ENCODE data around the gene C4orf51.

The C4orf51 gene

GRCh38 chr4:145694929-145695328 is 15.0 kb downstream of the C4orf51 start:
- Histone ChIP-seq H3K36me3 (no peaks in the 10 kb centered on the region), H3K4me1 (ENCODE audit: control insufficient read depth in 1 of 2, insufficient read depth in 1 of 2, low read depth in 1 of 2, low read length in 1 of 2) (no peaks in the 10 kb centered on the region), H3K27ac (no peak overlapping the region), H3K27me3 (no peaks in the 10 kb centered on the region), H3K4me3 (ENCODE audit: low read depth in 1 of 2, low read length in 1 of 2) (no peak overlapping the region), H3K9me3 (no peaks in the 10 kb centered on the region)
- no peak for TF ChIP-seq CTCF (IDR thresholded peaks at IDR 0.05)

GRCh38 chr4:145697332-145697731 is 17.4 kb downstream of the C4orf51 start:
- no peaks in the 10 kb centered on the region for H3K4me1 ChIP-seq (ENCODE audit: control insufficient read depth in 1 of 2, insufficient read depth in 1 of 2, low read depth in 1 of 2, low read length in 1 of 2)
- no peak overlapping the region for H3K27ac ChIP-seq
- H3K4me3 ChIP-seq (ENCODE audit: low read depth in 1 of 2, low read length in 1 of 2): no peak overlapping the region
- no peaks in the 10 kb centered on the region for H3K36me3 ChIP-seq
- TF ChIP-seq CTCF (IDR thresholded peaks at IDR 0.05): no peak
- no peaks in the 10 kb centered on the region for H3K9me3 ChIP-seq
- H3K27me3 ChIP-seq: no peaks in the 10 kb centered on the region

- H3K4me1 ChIP-seq (ENCODE audit: control insufficient read depth in 1 of 2, insufficient read depth in 1 of 2, low read depth in 1 of 2, low read length in 1 of 2): no peaks in the 10 kb centered on the region
- H3K4me3 ChIP-seq (ENCODE audit: low read depth in 1 of 2, low read length in 1 of 2): no peak overlapping the region
- no peaks in the 10 kb centered on the region for H3K27me3 ChIP-seq
- no peak overlapping the region for H3K27ac ChIP-seq
- H3K9me3 ChIP-seq: no peaks in the 10 kb centered on the region
- no peak for TF ChIP-seq CTCF (IDR thresholded peaks at IDR 0.05)
- H3K36me3 ChIP-seq: no peaks in the 10 kb centered on the region
These were observed 18.6 kb downstream of the C4orf51 start for GRCh38 chr4:145698507-145698906.

GRCh38 chr4:145703850-145704497 is 24.0 kb downstream of the C4orf51 start:
- Histone ChIP-seq H3K4me1 (ENCODE audit: control insufficient read depth in 1 of 2, insufficient read depth in 1 of 2, low read depth in 1 of 2, low read length in 1 of 2) (no peaks in the 10 kb centered on the region), H3K36me3 (no peaks in the 10 kb centered on the region), H3K4me3 (ENCODE audit: low read depth in 1 of 2, low read length in 1 of 2) (no peak overlapping the region), H3K9me3 (no peaks in the 10 kb centered on the region), H3K27ac (no peak overlapping the region), H3K27me3 (no peaks in the 10 kb centered on the region)
- no peak for TF ChIP-seq CTCF (IDR thresholded peaks at IDR 0.05)

- no peak overlapping the region for H3K4me3 ChIP-seq (ENCODE audit: low read depth in 1 of 2, low read length in 1 of 2)
- H3K36me3 ChIP-seq: no peaks in the 10 kb centered on the region
- H3K27me3 ChIP-seq: no peaks in the 10 kb centered on the region
- H3K4me1 ChIP-seq (ENCODE audit: control insufficient read depth in 1 of 2, insufficient read depth in 1 of 2, low read depth in 1 of 2, low read length in 1 of 2): no peaks in the 10 kb centered on the region
- H3K27ac ChIP-seq: no peak overlapping the region
- TF ChIP-seq CTCF (IDR thresholded peaks at IDR 0.05): no peak
- no peaks in the 10 kb centered on the region for H3K9me3 ChIP-seq
These were observed 29.4 kb downstream of the C4orf51 start for GRCh38 chr4:145709336-145709735.
